ENCODE measurements around the gene VCPKMT.

The VCPKMT gene

GRCh38 chr14:50116181-50116956, at the start of gene VCPKMT:
VCPKMT (minus strand) TSS chr14:50116572; CDS start chr14:50116552, 20 bp downstream.
- Histone ChIP-seq H3K27me3 (ENCODE audit: control insufficient read depth in 1 of 2, insufficient read depth in 2 of 2, low read length in 2 of 2) (no peaks in the 10 kb centered on the region), H3K9me3 (ENCODE audit: control insufficient read depth in 1 of 2, low read length in 2 of 2) (no peaks in the 10 kb centered on the region), H3K9ac (ENCODE audit: low read depth in 1 of 2, low read length in 2 of 2) (peak within 1 kb of the TSS; percentile 70 to 97), H3K27ac (ENCODE audit: low read depth, low read length) (peak within 1 kb of the TSS; percentile 72), H3K4me3 (ENCODE audit: low read depth in 1 of 2, low read length in 2 of 2) (peak within 1 kb of the TSS; percentile 73 to 97), H3K4me1 (ENCODE audit: control insufficient read depth in 1 of 2, insufficient read depth in 2 of 2, low read length in 2 of 2) (peaks cover 10 to 14% of the 10 kb centered on the region in 2 donors), H3K36me3 (ENCODE audit: control insufficient read depth in 1 of 2, insufficient read depth in 2 of 2, low read length in 2 of 2) (peaks cover 18 to 37% of the 10 kb centered on the region in 2 donors)

GRCh38 chr14:50156111-50156510, 39.7 kb upstream of the VCPKMT start:
- Histone ChIP-seq H3K36me3 (ENCODE audit: control insufficient read depth in 1 of 2, insufficient read depth in 2 of 2, low read length in 2 of 2) (peaks cover 16 to 43% of the 10 kb centered on the region in 2 donors), H3K4me3 (ENCODE audit: low read depth in 1 of 2, low read length in 2 of 2) (no peak overlapping the region)

GRCh38 chr14:50148799-50149198, 32.4 kb upstream of the VCPKMT start:
- H3K36me3 ChIP-seq (ENCODE audit: control insufficient read depth in 1 of 2, insufficient read depth in 2 of 2, low read length in 2 of 2): peaks cover 17 to 22% of the 10 kb centered on the region in 2 donors
- no peaks in the 10 kb centered on the region for H3K27me3 ChIP-seq (ENCODE audit: control insufficient read depth in 1 of 2, insufficient read depth in 2 of 2, low read length in 2 of 2)
- H3K27ac ChIP-seq (ENCODE audit: low read depth, low read length): no peak overlapping the region
- H3K4me1 ChIP-seq (ENCODE audit: control insufficient read depth in 1 of 2, insufficient read depth in 2 of 2, low read length in 2 of 2): no peaks in the 10 kb centered on the region
- no peak overlapping the region for H3K4me3 ChIP-seq (ENCODE audit: low read depth in 1 of 2, low read length in 2 of 2)
- H3K9me3 ChIP-seq (ENCODE audit: control insufficient read depth in 1 of 2, low read length in 2 of 2): no peaks in the 10 kb centered on the region
- H3K9ac ChIP-seq (ENCODE audit: low read depth in 1 of 2, low read length in 2 of 2): no peak overlapping the region

More at GRCh38 chr14:50156111-50156510, 39.7 kb upstream of the VCPKMT start:
- H3K9ac ChIP-seq (ENCODE audit: low read depth in 1 of 2, low read length in 2 of 2): no peak overlapping the region
- no peaks in the 10 kb centered on the region for H3K27me3 ChIP-seq (ENCODE audit: control insufficient read depth in 1 of 2, insufficient read depth in 2 of 2, low read length in 2 of 2)
- H3K9me3 ChIP-seq (ENCODE audit: control insufficient read depth in 1 of 2, low read length in 2 of 2): no peaks in the 10 kb centered on the region
- H3K27ac ChIP-seq (ENCODE audit: low read depth, low read length): no peak overlapping the region
- H3K4me1 ChIP-seq (ENCODE audit: control insufficient read depth in 1 of 2, insufficient read depth in 2 of 2, low read length in 2 of 2): no peaks in the 10 kb centered on the region

- H3K4me1 ChIP-seq (ENCODE audit: control insufficient read depth in 1 of 2, insufficient read depth in 2 of 2, low read length in 2 of 2): no peaks in the 10 kb centered on the region
- no peaks in the 10 kb centered on the region for H3K27me3 ChIP-seq (ENCODE audit: control insufficient read depth in 1 of 2, insufficient read depth in 2 of 2, low read length in 2 of 2)
- H3K27ac ChIP-seq (ENCODE audit: low read depth, low read length): no peak overlapping the region
- H3K9me3 ChIP-seq (ENCODE audit: control insufficient read depth in 1 of 2, low read length in 2 of 2): no peaks in the 10 kb centered on the region
- H3K4me3 ChIP-seq (ENCODE audit: low read depth in 1 of 2, low read length in 2 of 2): no peak overlapping the region
- no peaks in the 10 kb centered on the region for H3K36me3 ChIP-seq (ENCODE audit: control insufficient read depth in 1 of 2, insufficient read depth in 2 of 2, low read length in 2 of 2)
- H3K9ac ChIP-seq (ENCODE audit: low read depth in 1 of 2, low read length in 2 of 2): no peak overlapping the region
Observed at GRCh38 chr14:50139192-50139591, 22.8 kb upstream of the VCPKMT start.

GRCh38 chr14:50127802-50128201, 11.4 kb upstream of the VCPKMT start:
- Histone ChIP-seq H3K9ac (ENCODE audit: low read depth in 1 of 2, low read length in 2 of 2) (no peak overlapping the region), H3K9me3 (ENCODE audit: control insufficient read depth in 1 of 2, low read length in 2 of 2) (no peaks in the 10 kb centered on the region), H3K4me3 (ENCODE audit: low read depth in 1 of 2, low read length in 2 of 2) (no peak overlapping the region), H3K27me3 (ENCODE audit: control insufficient read depth in 1 of 2, insufficient read depth in 2 of 2, low read length in 2 of 2) (no peaks in the 10 kb centered on the region), H3K4me1 (ENCODE audit: control insufficient read depth in 1 of 2, insufficient read depth in 2 of 2, low read length in 2 of 2) (no peaks in the 10 kb centered on the region), H3K27ac (ENCODE audit: low read depth, low read length) (no peak overlapping the region), H3K36me3 (ENCODE audit: control insufficient read depth in 1 of 2, insufficient read depth in 2 of 2, low read length in 2 of 2) (peaks cover 11 to 25% of the 10 kb centered on the region in 2 donors)

GRCh38 chr14:50123062-50123461, 6.7 kb upstream of the VCPKMT start:
- Histone ChIP-seq H3K27me3 (ENCODE audit: control insufficient read depth in 1 of 2, insufficient read depth in 2 of 2, low read length in 2 of 2) (no peaks in the 10 kb centered on the region), H3K4me3 (ENCODE audit: low read depth in 1 of 2, low read length in 2 of 2) (no peak overlapping the region), H3K4me1 (ENCODE audit: control insufficient read depth in 1 of 2, insufficient read depth in 2 of 2, low read length in 2 of 2) (no peaks in the 10 kb centered on the region), H3K27ac (ENCODE audit: low read depth, low read length) (no peak overlapping the region), H3K9ac (ENCODE audit: low read depth in 1 of 2, low read length in 2 of 2) (no peak overlapping the region), H3K36me3 (ENCODE audit: control insufficient read depth in 1 of 2, insufficient read depth in 2 of 2, low read length in 2 of 2) (peaks cover 12 to 21% of the 10 kb centered on the region in 2 donors), H3K9me3 (ENCODE audit: control insufficient read depth in 1 of 2, low read length in 2 of 2) (no peaks in the 10 kb centered on the region)

- Histone ChIP-seq H3K27me3 (ENCODE audit: control insufficient read depth in 1 of 2, insufficient read depth in 2 of 2, low read length in 2 of 2) (no peaks in the 10 kb centered on the region), H3K27ac (ENCODE audit: low read depth, low read length) (no peak overlapping the region), H3K9me3 (ENCODE audit: control insufficient read depth in 1 of 2, low read length in 2 of 2) (no peaks in the 10 kb centered on the region), H3K4me1 (ENCODE audit: control insufficient read depth in 1 of 2, insufficient read depth in 2 of 2, low read length in 2 of 2) (no peaks in the 10 kb centered on the region), H3K9ac (ENCODE audit: low read depth in 1 of 2, low read length in 2 of 2) (no peak overlapping the region), H3K36me3 (ENCODE audit: control insufficient read depth in 1 of 2, insufficient read depth in 2 of 2, low read length in 2 of 2) (peaks cover 12 to 22% of the 10 kb centered on the region in 2 donors), H3K4me3 (ENCODE audit: low read depth in 1 of 2, low read length in 2 of 2) (no peak overlapping the region)
Observed at GRCh38 chr14:50122291-50122690, 5.9 kb upstream of the VCPKMT start.

GRCh38 chr14:50121486-50121885, 5.1 kb upstream of the VCPKMT start:
- peaks cover 12 to 22% of the 10 kb centered on the region in 2 donors for H3K36me3 ChIP-seq (ENCODE audit: control insufficient read depth in 1 of 2, insufficient read depth in 2 of 2, low read length in 2 of 2)
- no peak overlapping the region for H3K27ac ChIP-seq (ENCODE audit: low read depth, low read length)
- H3K9ac ChIP-seq (ENCODE audit: low read depth in 1 of 2, low read length in 2 of 2): no peak overlapping the region

GRCh38 chr14:50117456-50117855, 1.1 kb upstream of the VCPKMT start:
- no peak overlapping the region for H3K4me3 ChIP-seq (ENCODE audit: low read depth in 1 of 2, low read length in 2 of 2)
- H3K27me3 ChIP-seq (ENCODE audit: control insufficient read depth in 1 of 2, insufficient read depth in 2 of 2, low read length in 2 of 2): no peaks in the 10 kb centered on the region
- peaks cover 10 to 14% of the 10 kb centered on the region in 2 donors for H3K4me1 ChIP-seq (ENCODE audit: control insufficient read depth in 1 of 2, insufficient read depth in 2 of 2, low read length in 2 of 2)
- H3K27ac ChIP-seq (ENCODE audit: low read depth, low read length): no peak overlapping the region
- H3K9me3 ChIP-seq (ENCODE audit: control insufficient read depth in 1 of 2, low read length in 2 of 2): no peaks in the 10 kb centered on the region
- no peak overlapping the region for H3K9ac ChIP-seq (ENCODE audit: low read depth in 1 of 2, low read length in 2 of 2)
- peaks cover 14 to 28% of the 10 kb centered on the region in 2 donors for H3K36me3 ChIP-seq (ENCODE audit: control insufficient read depth in 1 of 2, insufficient read depth in 2 of 2, low read length in 2 of 2)

More at GRCh38 chr14:50121486-50121885, 5.1 kb upstream of the VCPKMT start:
- Histone ChIP-seq H3K4me1 (ENCODE audit: control insufficient read depth in 1 of 2, insufficient read depth in 2 of 2, low read length in 2 of 2) (peaks cover 5% of the 10 kb centered on the region in 2 donors), H3K4me3 (ENCODE audit: low read depth in 1 of 2, low read length in 2 of 2) (no peak overlapping the region), H3K9me3 (ENCODE audit: control insufficient read depth in 1 of 2, low read length in 2 of 2) (no peaks in the 10 kb centered on the region), H3K27me3 (ENCODE audit: control insufficient read depth in 1 of 2, insufficient read depth in 2 of 2, low read length in 2 of 2) (no peaks in the 10 kb centered on the region)

GRCh38 chr14:50116966-50117365, 594 bp upstream of the VCPKMT start:
- H3K4me1 ChIP-seq (ENCODE audit: control insufficient read depth in 1 of 2, insufficient read depth in 2 of 2, low read length in 2 of 2): peaks cover 10 to 14% of the 10 kb centered on the region in 2 donors
- no peaks in the 10 kb centered on the region for H3K9me3 ChIP-seq (ENCODE audit: control insufficient read depth in 1 of 2, low read length in 2 of 2)
- no peaks in the 10 kb centered on the region for H3K27me3 ChIP-seq (ENCODE audit: control insufficient read depth in 1 of 2, insufficient read depth in 2 of 2, low read length in 2 of 2)
- peak overlapping the region; percentile 73 to 97 for H3K4me3 ChIP-seq (ENCODE audit: low read depth in 1 of 2, low read length in 2 of 2)
- peak overlapping the region; percentile 70 to 97 for H3K9ac ChIP-seq (ENCODE audit: low read depth in 1 of 2, low read length in 2 of 2)
- H3K27ac ChIP-seq (ENCODE audit: low read depth, low read length): peak overlapping the region; percentile 72
- H3K36me3 ChIP-seq (ENCODE audit: control insufficient read depth in 1 of 2, insufficient read depth in 2 of 2, low read length in 2 of 2): peaks cover 14 to 33% of the 10 kb centered on the region in 2 donors

All from duodenal mucosa (tissue), 2 donors.